ENCODE results near the gene NVL. TPM values are rescaled to one million over a fixed set of nuclear protein-coding genes. Genes with fewer than 3 reads are reported as not detected.

Gene NVL
- total RNA-seq, 1 donor from 2014 or later: 36.9 TPM

DNA sequence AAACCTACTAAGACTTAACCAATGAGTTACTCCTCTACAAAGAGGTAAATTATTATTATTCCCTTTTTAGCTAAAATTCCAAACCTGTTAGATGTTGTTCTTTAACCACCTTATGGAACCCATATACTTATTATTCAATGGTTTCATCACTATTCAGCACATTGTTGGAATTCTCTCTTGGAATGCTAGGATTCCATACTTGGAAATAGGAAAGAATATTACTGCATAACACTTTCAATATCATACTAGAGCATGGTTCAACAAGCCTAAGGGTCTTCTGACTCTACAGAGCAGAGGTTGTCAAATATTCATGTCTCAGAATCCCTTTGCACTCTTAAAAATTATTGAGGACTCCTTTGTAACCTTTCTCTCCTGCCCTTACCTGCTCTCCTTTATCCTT lies 77.5 kb downstream of the NVL start:
- Mint-ChIP-seq H3K4me1 (ENCODE audit: low read depth, unreplicated experiment) (no peaks in the 10 kb centered on the region), H3K27me3 (ENCODE audit: unreplicated experiment) (no peaks in the 10 kb centered on the region), H3K36me3 (ENCODE audit: unreplicated experiment) (no peaks in the 10 kb centered on the region), H3K9me3 (ENCODE audit: unreplicated experiment) (no peaks in the 10 kb centered on the region), H3K4me3 (ENCODE audit: unreplicated experiment) (no peak overlapping the region), H3K27ac (ENCODE audit: unreplicated experiment) (no peak overlapping the region)
- TF ChIP-seq, protein P1, sequence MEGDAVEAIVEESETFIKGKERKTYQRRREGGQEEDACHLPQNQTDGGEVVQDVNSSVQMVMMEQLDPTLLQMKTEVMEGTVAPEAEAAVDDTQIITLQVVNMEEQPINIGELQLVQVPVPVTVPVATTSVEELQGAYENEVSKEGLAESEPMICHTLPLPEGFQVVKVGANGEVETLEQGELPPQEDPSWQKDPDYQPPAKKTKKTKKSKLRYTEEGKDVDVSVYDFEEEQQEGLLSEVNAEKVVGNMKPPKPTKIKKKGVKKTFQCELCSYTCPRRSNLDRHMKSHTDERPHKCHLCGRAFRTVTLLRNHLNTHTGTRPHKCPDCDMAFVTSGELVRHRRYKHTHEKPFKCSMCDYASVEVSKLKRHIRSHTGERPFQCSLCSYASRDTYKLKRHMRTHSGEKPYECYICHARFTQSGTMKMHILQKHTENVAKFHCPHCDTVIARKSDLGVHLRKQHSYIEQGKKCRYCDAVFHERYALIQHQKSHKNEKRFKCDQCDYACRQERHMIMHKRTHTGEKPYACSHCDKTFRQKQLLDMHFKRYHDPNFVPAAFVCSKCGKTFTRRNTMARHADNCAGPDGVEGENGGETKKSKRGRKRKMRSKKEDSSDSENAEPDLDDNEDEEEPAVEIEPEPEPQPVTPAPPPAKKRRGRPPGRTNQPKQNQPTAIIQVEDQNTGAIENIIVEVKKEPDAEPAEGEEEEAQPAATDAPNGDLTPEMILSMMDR (IDR thresholded peaks at IDR 0.05; ENCODE audit: partially characterized antibody, unreplicated experiment): no peak
- DNase-seq: no peak

DNA sequence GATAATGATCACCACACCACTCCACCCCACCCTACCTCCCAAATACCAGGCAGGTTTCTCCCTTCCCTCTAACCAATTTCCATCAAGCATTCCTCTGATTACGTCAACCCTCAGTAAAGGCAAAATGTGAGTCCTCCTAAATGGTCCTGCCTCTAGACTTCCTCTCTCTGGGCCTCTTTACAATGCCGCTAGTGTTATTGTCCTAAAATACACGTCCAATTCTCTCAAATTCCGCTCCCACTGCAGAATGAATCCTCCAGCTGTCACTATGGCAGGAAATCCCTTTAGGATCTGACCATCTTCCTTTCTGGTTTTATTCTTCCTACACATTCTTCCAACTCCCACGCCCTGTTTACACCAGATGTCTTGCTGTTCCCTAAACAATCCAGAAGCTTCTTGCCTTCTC lies 78.2 kb downstream of the NVL start:
- Mint-ChIP-seq H3K9me3 (ENCODE audit: unreplicated experiment) (no peaks in the 10 kb centered on the region), H3K27me3 (ENCODE audit: unreplicated experiment) (no peaks in the 10 kb centered on the region), H3K4me1 (ENCODE audit: low read depth, unreplicated experiment) (no peaks in the 10 kb centered on the region), H3K4me3 (ENCODE audit: unreplicated experiment) (no peak overlapping the region), H3K36me3 (ENCODE audit: unreplicated experiment) (no peaks in the 10 kb centered on the region), H3K27ac (ENCODE audit: unreplicated experiment) (no peak overlapping the region)
- TF ChIP-seq, protein P1 (IDR thresholded peaks at IDR 0.05; ENCODE audit: partially characterized antibody, unreplicated experiment): no peak
- DNase-seq: no peak

- Mint-ChIP-seq H3K9me3 (ENCODE audit: unreplicated experiment) (no peaks in the 10 kb centered on the region), H3K27ac (ENCODE audit: unreplicated experiment) (no peak overlapping the region), H3K4me3 (ENCODE audit: unreplicated experiment) (no peak overlapping the region), H3K27me3 (ENCODE audit: unreplicated experiment) (no peaks in the 10 kb centered on the region), H3K36me3 (ENCODE audit: unreplicated experiment) (no peaks in the 10 kb centered on the region), H3K4me1 (ENCODE audit: low read depth, unreplicated experiment) (no peaks in the 10 kb centered on the region)
- DNase-seq: no peak
- TF ChIP-seq, protein P1 (IDR thresholded peaks at IDR 0.05; ENCODE audit: partially characterized antibody, unreplicated experiment): no peak
These were observed 84.8 kb downstream of the NVL start for GRCh38 chr1:224245188-224245587.

- DNase-seq: no peak
- Mint-ChIP-seq H3K27me3 (ENCODE audit: unreplicated experiment) (no peaks in the 10 kb centered on the region), H3K4me1 (ENCODE audit: low read depth, unreplicated experiment) (no peaks in the 10 kb centered on the region), H3K4me3 (ENCODE audit: unreplicated experiment) (no peak overlapping the region), H3K27ac (ENCODE audit: unreplicated experiment) (no peak overlapping the region), H3K9me3 (ENCODE audit: unreplicated experiment) (no peaks in the 10 kb centered on the region), H3K36me3 (ENCODE audit: unreplicated experiment) (no peaks in the 10 kb centered on the region)
- TF ChIP-seq, protein P1 (IDR thresholded peaks at IDR 0.05; ENCODE audit: partially characterized antibody, unreplicated experiment): no peak
These were observed 91.2 kb downstream of the NVL start for GRCh38 chr1:224238756-224239155.

DNA sequence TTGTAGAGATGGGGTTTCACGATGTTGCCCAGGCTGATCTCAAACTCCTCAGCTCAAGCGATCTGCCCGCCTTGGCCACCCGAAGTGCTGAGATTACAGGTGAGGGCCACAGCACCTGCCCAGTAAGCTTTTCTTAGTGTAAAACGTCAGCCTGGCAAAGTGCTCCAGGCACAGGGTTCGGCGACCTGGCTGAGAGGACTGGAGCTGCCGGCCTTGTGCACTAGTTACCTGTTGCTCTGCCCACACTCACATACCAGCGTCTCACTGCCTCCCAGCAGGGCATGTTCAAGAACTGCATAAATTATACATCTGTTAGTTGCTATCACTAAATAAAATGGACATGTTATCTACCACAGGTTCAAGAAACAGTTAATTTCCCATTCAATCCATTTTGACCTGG lies 91.8 kb downstream of the NVL start:
- no peak for DNase-seq
- TF ChIP-seq, protein P1 (IDR thresholded peaks at IDR 0.05; ENCODE audit: partially characterized antibody, unreplicated experiment): no peak
- no peak overlapping the region for H3K4me3 Mint-ChIP-seq (ENCODE audit: unreplicated experiment)
- H3K9me3 Mint-ChIP-seq (ENCODE audit: unreplicated experiment): no peaks in the 10 kb centered on the region
- H3K4me1 Mint-ChIP-seq (ENCODE audit: low read depth, unreplicated experiment): no peaks in the 10 kb centered on the region
- H3K36me3 Mint-ChIP-seq (ENCODE audit: unreplicated experiment): no peaks in the 10 kb centered on the region
- no peak overlapping the region for H3K27ac Mint-ChIP-seq (ENCODE audit: unreplicated experiment)
- no peaks in the 10 kb centered on the region for H3K27me3 Mint-ChIP-seq (ENCODE audit: unreplicated experiment)
